GM19328 (cell line): ENCODE measurements around the gene RIPPLY2.
"Not testable (repeated sequence)": the region's sequence is repeated elsewhere in the genome, so short reads cannot be mapped to it uniquely, and the experiment has no call there.

Source experiments
- ATAC-seq: cut with Tn5 transposase; IDR thresholded peaks from one replicate; pipeline ENCODE4 v1.9.1; 2021; ENCODE audit warnings: mild to moderate bottlenecking, moderate library complexity; ENCODE audit not compliant: unreplicated experiment

The RIPPLY2 gene, protein sequence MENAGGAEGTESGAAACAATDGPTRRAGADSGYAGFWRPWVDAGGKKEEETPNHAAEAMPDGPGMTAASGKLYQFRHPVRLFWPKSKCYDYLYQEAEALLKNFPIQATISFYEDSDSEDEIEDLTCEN

DNA sequence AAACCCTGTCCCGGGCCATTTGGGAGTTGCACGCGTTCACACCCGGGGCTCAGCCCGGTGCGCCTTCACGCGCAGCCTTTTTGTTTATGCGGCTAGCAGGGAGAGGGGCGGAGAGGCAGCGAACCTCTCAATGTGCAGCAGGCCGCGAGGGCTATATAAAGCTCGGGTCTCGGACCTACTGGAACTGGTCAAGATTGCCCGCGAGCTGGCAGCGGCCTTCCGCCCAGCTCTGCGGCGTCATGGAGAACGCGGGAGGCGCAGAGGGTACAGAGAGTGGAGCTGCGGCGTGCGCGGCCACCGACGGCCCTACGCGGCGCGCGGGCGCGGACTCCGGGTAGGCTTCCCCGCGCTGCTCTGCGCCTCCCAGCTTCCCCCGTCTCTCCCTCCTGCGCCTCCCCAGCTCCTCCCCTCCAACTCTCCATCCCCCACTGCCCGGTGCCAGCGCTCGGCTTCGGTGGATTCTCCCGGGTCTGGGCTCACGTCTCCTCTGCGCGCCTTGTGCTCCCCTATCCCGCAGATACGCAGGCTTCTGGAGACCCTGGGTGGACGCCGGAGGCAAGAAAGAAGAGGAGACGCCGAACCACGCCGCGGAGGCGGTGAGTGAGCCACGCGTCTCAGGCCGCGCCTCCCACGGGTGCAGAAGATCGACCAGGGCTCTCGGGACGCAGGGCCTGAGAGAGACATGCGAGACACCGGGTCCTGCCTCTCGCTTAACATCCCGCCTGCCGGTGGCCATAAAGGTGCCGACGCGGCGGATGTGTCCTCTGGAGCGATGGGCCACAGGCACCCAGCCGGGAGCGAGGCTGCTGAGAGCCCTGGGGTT lies at the start of gene RIPPLY2:
Gene RIPPLY2, plus strand, starts transcription at position 183 of the 823 bp plus-strand sequence. Its CDS starts 57 bp downstream, at position 240.
- ATAC-seq = no peak

DNA sequence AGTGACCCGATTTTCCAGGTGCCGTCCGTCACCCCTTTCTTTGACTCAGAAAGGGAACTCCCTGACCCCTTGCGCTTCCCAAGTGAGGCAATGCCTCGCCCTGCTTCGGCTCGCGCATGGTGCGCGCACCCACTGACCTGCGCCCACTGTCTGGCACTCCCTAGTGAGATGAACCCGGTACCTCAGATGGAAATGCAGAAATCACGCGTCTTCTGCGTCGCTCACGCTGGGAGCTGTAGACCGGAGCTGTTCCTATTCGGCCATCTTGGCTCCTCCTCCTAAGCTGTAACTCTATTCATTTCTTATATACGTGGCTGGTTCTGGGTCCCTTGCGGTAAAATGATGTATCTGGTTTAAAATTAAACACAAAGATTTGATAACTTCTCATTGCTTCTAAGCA lies 49.7 kb upstream of the RIPPLY2 start:
- not testable (repeated sequence) for ATAC-seq

DNA sequence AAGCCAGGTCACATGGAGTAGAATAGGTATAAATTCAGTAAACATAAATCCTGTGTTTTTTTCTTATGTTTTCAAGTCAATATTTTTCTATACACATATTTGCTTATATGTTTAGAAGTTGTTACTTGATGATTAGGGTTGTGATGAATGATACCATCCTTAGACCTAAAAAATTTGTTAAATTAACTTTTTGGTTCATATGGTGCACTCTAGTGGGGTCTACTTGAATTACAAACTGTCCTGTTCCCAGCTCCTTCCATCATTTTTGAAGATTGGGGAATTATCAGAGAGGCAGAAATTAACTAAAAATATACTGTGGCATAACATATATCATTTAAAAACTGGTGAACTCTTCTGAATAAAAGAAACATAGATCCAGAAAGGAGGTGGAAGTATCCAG lies 48.3 kb upstream of the RIPPLY2 start:
- ATAC-seq = no peak

DNA sequence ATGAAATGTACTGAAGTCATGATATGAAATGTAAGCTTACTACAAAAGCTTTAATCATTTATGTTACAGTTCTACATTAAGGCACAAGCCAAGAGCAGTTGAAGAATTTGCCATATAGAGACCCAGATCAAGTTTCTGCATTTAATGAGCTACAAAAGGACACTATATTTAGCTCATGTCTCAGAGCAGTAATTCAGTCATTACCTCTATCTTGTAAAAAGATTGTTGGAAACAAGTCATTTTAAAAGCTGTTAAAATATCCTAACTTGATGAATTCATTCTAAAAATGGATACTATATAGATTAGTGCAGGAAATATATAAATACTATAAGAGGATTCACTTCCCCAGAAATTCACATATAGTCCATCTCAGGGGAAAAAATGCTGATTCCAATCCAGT lies 45.2 kb upstream of the RIPPLY2 start:
- no peak for ATAC-seq

DNA sequence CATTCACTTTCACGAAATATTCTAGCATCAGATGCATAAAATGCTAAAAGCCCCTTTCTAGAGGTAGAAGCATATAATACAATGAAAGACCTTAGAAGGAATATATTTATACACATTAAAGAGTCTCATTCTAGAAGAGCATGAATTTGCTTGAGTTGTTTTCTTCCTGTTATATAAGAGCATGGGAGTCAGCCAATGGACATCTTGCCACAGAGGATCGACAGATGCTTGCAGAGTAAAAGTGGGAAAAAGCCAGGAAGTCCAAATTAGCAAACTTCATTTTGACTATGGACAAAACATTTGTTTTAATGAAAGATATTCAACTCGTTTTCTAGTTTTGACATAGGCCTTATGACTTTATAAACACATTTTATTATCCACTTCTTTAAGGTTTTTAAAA lies 44.2 kb upstream of the RIPPLY2 start:
- no peak for ATAC-seq

DNA sequence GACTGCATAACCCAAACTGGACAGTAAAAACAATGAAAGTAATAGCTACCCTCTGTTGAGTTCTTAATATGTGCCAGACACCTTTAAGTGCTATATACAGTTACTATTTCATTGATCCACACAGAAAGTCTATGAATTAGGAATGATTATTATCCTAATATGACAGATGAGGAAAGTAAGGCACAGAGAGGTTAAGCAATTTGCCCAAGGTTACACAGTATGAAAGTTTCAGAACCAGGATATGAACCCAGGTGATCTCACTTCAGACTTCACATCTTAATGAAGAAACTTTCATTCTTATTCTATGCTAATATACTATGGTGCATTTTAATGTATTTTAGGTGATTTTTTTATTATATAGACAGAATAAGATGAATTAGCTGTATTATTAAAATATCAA lies 40.6 kb upstream of the RIPPLY2 start:
- ATAC-seq = no peak

DNA sequence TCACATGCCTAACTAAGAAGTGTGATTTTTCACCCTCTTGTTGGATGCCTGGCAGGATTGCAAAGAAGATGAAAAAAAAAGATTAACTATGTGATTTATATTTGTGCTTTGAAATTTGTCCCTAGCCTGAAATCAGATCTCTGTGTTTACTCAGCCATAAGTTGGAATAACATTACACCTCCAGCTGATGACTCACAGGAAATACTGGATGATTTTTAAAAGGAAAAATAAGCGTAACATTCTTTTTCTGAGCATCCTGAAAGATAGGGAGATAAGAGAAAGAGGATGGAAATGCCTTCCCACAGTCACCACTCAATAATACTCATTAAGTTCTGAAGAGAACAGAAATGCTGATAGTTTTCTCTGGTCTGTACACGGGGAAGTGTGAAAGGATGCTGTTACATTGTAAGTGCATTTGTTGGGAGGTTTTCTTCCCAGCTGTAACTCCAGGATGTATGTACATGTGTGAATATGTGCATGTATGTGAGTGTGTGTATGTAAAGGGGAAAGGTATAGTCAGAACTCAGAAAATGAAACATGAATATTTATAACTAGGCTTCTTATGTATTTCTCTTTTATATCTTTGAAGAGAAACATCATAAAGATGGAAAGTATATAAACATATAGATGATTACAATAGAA lies 37.4 kb upstream of the RIPPLY2 start:
- ATAC-seq = no peak

DNA sequence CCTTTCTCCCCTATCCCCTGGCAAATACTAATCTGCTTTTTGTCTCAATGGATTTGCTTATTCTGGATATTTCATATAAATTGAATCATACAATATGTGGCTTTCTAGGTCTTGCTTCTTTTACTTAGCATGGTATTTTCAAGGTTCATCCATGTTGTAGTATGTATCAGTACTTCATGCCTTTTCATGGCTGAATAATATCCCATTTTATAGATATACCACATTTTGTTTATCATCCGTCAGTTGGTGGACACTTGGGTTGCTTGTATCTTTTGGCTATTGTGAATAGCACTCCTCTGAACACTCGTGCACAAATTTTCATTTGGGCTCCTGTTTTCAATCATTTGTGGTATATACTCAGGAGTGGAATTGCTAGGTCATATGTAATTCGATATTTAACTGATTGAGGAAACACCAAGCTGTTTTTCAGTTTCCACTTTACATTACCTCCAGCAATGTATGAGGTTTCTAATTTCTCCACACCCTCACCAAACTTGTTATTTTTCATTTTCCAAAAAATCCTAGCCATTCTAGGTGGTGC lies 30.5 kb upstream of the RIPPLY2 start:
- ATAC-seq = no peak

DNA sequence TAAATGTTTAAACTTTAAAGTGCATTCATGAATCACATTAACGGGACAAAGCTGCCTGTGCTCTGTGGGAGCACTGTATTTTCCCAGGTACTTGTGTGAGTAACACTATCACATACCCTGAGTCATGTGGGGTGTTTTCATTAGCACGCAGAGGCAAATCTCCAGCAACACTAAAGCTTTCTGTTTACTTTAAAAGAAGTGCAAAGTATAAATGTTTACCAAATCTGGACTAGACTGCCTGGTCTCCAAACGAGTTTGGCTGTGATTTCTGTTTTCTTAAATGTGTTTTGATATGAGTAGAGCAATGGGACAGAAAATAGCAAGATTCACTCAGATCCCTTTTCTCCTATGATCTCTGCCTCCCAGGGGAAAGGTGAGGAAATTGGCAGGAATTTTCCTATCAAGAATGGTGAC lies 28.8 kb upstream of the RIPPLY2 start:
- ATAC-seq = no peak

DNA sequence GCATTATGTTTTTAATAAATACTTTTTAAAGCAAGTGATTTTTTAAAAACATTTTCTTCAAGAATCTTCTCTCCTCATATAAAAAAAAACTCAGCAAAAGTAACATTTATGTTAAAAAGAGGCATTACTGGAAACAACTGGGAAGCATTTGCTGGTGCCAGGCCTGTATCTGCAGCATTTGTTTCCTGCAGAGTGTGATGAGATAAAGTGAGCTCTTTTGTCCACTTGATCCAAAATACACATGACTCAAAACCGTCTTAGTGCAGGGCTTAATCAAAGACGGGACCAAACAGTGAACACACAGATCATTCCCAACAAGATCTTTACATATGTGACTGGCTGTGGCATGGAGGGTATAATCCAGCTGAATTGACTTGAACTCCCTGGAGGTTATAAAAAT lies 28.3 kb upstream of the RIPPLY2 start:
- no peak for ATAC-seq

DNA sequence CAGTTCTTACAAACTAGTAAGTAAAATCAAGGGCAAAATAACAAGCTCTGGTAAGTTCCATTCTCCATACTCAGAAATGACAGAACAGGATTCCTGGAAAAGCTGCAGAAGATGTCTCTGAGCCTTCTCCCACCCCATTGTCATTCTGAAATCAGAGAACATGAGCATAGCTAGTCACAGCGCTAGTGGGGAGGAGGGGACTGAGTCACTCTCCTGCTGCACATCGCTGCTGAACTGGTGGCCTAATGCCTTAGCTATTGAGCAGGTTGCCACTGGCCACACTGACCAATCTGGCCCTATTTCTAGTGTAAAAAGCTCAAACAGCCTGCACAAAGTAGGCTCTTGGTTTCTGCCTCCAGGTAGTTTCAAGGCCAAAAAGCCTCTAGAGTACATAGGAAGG lies 26.1 kb upstream of the RIPPLY2 start:
- no peak for ATAC-seq

DNA sequence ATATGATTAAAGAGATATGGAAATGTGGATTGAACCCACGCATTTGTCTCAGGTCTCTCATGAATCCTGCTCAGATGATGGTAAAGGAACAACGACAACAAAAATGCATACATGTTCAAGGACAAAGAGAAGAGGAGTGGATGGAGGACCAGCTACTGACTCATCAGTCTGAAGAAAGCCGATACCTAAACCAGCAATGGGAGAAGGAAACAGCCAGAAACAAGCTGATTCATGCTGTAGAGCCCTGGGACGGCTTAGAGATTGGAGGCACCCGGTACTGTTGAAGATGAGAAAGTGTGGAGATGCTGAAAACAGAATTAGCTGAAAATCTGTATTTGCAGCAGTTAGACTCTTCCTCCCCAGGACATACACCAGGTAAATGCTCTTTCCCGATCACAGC lies 14.4 kb upstream of the RIPPLY2 start:
- ATAC-seq = no peak

DNA sequence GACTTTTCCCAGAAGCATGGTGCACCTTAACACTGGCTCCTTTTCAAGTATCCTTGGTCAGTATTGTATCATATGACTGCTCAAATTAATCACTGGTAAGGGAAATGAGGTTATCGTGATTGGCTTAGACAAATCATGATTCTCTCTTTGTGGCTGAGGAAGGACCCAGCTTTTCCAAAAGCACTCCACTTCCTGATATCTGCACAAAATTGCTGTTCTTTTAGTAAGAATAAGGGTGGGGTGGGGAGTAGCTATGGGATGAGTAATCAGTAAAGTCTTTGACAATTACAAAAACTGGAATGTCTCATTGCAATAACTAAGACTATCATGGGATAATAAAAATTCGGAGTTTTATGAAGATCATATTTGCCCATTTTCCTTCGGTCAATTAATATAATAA lies 9.0 kb upstream of the RIPPLY2 start:
- ATAC-seq = no peak

DNA sequence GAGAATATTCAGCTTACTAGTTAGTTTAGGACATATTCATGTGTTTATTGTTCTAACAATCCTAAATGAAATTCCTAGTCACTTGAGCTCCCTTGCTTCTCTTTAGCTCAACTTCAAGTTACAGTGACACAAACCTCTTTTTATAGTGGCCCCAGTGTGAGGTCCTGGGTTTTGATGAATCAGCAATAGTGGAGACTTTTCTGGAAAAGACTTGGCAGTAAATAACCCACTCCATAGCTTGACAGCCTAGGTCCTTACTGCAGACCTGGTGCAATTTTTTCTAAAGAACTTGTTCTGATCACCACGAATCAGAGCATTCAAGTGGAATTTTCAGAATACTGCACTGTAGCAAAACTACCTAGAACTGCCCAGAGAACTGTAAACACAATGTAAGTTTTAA lies 6.9 kb upstream of the RIPPLY2 start:
- ATAC-seq = no peak

DNA sequence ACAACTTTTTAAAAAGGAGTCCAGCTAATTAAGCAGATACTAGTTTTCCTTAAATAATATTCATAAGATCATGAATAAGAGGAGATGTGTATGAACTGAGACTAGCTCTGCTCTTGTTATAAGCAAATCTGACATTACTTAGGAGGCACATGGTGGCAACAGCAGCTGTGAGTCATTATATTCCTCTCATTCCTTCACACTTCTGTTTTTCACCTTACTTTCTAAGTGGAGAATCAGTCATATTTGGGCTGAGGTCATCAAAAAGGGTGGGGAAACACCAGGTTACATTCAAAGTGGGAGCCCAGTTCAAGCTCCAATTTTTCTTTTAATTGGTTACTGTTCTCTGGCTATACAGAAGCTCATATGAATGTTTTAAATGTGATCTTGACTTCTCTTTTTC lies 6.0 kb upstream of the RIPPLY2 start:
- no peak for ATAC-seq

DNA sequence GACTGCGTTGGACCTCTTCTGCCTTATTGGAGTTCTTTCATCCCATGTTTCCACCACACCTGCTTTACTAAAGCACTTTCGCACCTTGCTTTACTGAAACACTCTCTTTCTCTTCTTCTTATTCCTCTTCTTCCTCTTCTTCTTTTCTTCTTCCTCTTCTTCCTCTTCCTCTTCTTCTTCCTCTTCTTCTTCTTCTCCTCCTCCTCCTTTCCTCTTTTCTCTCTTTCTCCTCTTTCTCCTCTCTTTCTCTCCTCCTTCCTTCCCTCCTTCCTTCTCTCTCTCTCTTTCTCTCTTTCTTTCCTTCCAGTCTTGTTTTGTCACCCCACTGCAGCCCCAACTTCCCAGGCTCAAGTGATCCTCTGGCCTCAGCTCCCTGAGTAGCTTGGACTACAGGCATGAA lies 4.0 kb upstream of the RIPPLY2 start:
- ATAC-seq = no peak

DNA sequence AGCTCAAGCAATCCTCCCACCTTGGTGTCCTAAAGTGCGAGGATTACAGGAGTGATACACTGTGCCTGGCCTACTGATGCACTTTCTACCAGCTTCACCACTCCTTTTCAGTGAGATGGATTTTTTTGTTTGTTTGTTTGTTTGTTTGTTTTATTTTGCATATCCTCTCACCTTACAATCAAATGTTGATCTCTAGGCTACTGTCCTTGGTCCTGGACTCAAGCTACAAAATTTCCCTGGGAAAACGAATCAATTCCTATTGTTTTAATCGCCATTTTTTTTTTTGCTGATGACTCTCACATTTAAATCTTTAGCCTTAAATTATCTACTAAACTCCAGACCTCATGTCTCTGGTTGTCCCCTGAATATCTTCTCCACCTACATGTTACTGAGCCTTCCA lies 3.5 kb upstream of the RIPPLY2 start:
- ATAC-seq = no peak

DNA sequence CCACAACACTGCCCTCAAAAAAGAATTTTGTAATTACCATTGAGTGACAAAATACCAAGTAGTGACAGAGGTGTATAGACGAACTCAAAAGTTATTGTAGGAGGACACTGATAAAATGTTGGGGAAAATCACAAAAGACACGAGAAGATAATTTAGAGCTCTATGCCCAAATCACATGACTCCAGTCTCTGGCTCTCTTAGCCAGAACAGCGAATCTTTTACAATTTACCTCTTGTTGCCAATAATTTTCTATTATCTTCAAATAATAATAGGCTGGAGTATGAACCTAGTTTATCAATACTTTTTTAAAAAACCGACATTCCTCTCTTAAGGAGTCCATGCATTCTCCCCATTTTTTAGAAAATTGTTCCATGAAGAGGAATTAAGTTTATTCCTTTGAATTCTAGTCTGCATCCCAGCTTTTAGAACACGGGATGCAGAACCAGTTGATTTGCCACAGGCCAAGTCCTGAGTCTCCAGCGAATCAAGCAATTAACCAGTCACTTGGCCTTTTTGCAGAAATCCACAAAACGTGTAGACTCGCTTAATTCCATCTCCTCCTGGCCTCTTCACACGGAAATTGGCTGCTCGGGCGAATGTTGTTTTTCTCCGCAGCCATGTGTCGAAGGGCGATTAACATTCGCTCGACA lies 507 bp upstream of the RIPPLY2 start:
- no peak for ATAC-seq

DNA sequence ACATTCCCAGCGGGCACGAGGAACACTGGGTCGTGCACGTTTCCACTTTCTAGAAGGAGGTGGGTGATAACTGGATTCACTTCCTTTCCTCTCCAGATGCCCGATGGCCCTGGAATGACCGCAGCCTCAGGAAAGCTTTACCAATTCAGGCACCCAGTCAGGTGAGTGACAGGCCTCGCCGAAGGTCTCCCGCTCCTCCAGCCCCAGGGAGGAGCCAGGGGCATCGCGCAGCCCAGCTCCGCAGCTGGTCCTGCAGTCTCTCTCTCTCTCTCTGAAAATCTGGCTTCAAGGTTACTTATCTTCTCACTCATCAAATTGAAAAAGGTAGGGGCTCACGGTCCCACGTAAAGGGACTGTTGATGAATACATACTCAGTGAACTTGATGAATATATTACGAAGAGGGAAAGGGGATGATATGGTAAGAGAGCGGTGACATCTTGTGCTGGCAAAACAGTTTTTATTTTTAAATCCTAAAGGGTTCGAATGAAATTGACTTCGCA lies 891 bp downstream of the RIPPLY2 start:
- no peak for ATAC-seq

DNA sequence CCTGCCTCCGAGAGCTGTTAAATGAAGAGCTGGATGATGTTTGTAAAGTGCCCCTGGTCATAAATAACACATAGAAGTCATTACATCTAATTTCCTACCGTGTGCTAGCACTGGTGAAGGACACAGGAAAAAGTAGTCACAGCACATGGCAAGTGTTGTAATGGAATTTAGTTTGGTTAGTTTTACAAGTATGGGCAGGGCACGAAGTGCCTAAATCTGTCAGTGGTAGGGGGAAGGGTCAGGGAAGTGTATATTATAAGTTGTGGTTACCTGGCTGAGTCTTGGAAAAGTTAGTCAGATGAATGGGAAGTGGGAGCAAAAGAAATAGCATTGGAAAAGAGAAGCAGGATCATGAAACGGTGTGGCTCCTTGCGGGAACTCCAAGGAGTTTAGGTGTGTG lies 1.6 kb downstream of the RIPPLY2 start:
- ATAC-seq = no peak
